AG20443 (cell line): Measurements from ENCODE around the gene SLC16A9.

Experiments used
- DNase-seq: peaks from one replicate; pipeline ENCODE4 v3.0.0; 2012; ENCODE audit warnings: low spot score, mixed read lengths

Gene SLC16A9

GRCh38 chr10:59627366-59628018, 82.2 kb downstream of the SLC16A9 start:
- no peak for DNase-seq

GRCh38 chr10:59626523-59626869, 83.2 kb downstream of the SLC16A9 start:
- no peak for DNase-seq

DNA sequence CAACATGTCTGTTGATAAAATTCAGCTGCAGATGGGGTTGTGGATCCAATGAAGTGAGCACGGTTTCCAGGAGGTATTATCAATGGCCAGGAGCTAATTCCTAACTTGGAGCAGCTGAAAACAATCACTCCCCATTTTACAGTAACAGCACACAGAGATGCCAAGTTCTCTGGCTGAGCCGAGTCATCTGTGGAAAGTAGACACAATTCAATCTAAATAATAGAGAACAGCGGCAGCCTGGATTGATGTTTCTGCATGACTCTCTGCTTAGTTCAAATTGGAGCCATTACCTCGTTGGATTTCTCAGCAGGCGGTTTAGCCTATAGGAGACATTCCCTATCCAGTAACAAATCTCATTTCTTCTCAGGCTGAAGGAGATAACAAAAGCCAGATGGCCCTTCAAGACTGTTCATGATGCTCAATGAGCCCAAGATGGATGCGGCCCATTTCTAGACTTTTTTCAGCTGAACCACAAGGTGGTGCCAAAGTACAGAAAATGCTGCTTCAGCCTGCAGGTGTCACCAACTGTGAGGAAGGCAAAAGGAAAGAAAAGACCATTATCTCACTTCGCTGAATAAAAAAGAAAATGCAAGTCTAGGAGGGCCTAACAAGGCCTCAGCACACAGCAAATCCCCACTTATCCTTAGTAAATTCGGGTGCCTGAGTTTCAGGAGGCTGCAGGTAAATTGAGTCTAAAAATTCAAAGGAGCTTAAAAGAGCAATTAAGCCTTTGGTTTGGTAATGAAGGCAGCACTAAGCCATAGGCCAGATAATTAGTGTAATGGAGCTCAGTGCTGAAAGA, 83.7 kb downstream of the SLC16A9 start:
- peak; percentile 84 for DNase-seq

- no peak for DNase-seq
These were observed 84.7 kb downstream of the SLC16A9 start for GRCh38 chr10:59624951-59625350.

GRCh38 chr10:59624136-59624535, 85.5 kb downstream of the SLC16A9 start:
- no peak for DNase-seq

DNA sequence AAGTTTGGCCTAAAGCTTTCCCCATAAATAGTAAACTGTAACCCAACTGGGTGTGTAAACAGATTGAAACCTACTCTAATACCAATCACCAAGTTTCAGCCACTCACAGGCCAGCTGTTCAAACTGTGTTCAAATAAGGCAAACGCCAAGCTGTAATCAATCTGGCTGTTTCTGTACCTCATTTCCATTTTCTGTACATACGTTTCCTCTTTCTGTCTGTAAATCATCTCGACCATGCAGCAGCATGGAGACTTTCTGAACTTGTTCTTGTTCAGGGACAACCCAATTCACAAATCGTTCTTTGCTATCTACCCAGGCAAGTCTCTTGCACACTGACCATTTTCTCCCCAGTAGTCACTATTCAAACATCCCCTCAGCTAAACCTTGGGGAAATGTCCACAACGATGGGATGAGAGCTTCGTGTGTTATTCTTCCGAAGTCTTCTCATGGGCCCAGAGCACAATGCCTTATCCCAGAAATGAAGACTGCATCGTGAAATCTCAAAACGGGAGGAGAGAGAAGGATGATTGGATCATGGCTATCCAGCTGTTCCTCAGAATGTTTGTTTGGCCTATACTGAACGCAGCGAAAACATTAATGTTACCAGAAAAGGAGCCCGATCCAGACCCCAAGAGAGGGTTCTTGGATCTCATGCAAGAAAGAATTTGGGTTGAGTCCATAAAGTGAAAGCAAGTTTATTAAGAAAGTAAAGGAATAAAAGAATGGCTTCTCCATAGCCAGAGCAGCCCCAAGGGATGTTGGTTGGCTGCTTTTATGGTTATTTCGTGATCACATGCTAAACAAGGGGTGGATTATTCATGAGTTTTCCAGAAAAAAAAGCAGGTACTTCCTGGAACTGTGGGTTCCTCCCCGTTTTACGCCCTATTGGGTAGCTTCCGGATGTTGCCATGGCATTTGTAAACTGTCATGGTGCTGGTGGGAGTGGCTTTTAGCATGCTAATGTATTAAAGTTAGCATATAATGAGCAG, 86.2 kb downstream of the SLC16A9 start:
- DNase-seq = no peak

- DNase-seq = peak; percentile 55
These were observed 87.1 kb downstream of the SLC16A9 start for GRCh38 chr10:59622320-59623132.

- no peak for DNase-seq
These were observed 87.9 kb downstream of the SLC16A9 start for GRCh38 chr10:59621771-59622170.

GRCh38 chr10:59618666-59619065, 91.0 kb downstream of the SLC16A9 start:
- DNase-seq = no peak

- DNase-seq = no peak
These were observed 91.7 kb downstream of the SLC16A9 start for GRCh38 chr10:59617996-59618395.

- DNase-seq = no peak
These were observed 98.6 kb downstream of the SLC16A9 start for GRCh38 chr10:59611048-59611447.

- no peak for DNase-seq
These were observed 101.7 kb downstream of the SLC16A9 start for GRCh38 chr10:59607970-59608369.

- DNase-seq = no peak
These were observed 103.1 kb downstream of the SLC16A9 start for GRCh38 chr10:59606551-59606961.

DNA sequence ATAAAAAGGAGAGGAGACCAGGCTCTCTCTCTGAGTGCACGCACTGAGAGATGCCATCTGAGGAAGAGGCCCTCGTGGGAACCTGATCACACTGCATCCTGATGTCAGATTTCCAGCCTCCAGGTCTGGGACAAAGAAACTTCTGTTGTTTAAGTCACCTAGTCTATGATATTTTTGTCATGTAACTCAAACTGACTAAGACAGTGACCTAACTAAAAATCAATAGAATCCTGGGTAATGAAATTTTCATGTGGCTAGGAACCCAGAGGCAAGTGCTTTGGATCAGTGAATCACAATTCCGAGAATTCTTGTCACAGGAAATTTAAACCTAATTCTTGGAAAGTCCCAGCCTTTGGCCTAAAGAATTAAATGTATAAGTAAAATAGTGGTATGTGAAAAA, 107.7 kb downstream of the SLC16A9 start:
- no peak for DNase-seq
